SK-N-SH treated with all-trans-retinoic acid at 6 μM for 48 hours (cell line): ENCODE results near the gene CUEDC1.

Source experiments
- ARNTL ChIP-seq: fragments of 450-650 bp; formaldehyde crosslinking; IDR thresholded peaks from 2 replicates; pipeline ENCODE4 v1.5.0; 2020; ENCODE audit warnings: low read depth, mild to moderate bottlenecking, moderate library complexity, borderline replicate concordance
- CSDC2 ChIP-seq: fragments of 250-450 bp; sonication (Bioruptor Pico); IDR thresholded peaks from 2 replicates; pipeline ENCODE4 v1.5.0; 2020; ENCODE audit warnings: mild to moderate bottlenecking, moderate library complexity
- GLIS3 ChIP-seq: fragments of 250-450 bp; sonication (Bioruptor Pico); IDR thresholded peaks from 2 replicates; pipeline ENCODE4 v1.5.0; 2020; ENCODE audit warnings: mild to moderate bottlenecking, moderate library complexity
- TCF4 ChIP-seq: fragments of 250-450 bp; sonication (Bioruptor Pico); IDR thresholded peaks from 2 replicates; pipeline ENCODE4 v1.8.0; 2021; ENCODE audit warnings: mild to moderate bottlenecking, moderate library complexity, borderline replicate concordance
- ZC3H10 ChIP-seq: fragments of 250-450 bp; sonication (Bioruptor Pico); IDR thresholded peaks from 2 replicates; pipeline ENCODE4 v1.5.1; 2021; ENCODE audit warnings: mild to moderate bottlenecking, moderate library complexity
- TF ChIP-seq, protein P1 (sequence below): fragments of 250-450 bp; sonication (Bioruptor Pico); IDR thresholded peaks from 2 replicates; pipeline ENCODE4 v1.5.1; 2020; ENCODE audit warnings: low read depth, mild to moderate bottlenecking, moderate library complexity
- TF ChIP-seq, protein P2 (sequence below): fragments of 250-450 bp; sonication (Bioruptor Pico); IDR thresholded peaks from 2 replicates; pipeline ENCODE4 v1.8.0; 2020; ENCODE audit warnings: mild to moderate bottlenecking, moderate library complexity, borderline replicate concordance

- TF ChIP-seq ARNTL (CRISPR knock-in tag) (no peak), TCF4 (CRISPR knock-in tag) (no peak), GLIS3 (CRISPR knock-in tag) (no peak), CSDC2 (no peak), ZC3H10 (no peak)
- TF ChIP-seq, protein P1, sequence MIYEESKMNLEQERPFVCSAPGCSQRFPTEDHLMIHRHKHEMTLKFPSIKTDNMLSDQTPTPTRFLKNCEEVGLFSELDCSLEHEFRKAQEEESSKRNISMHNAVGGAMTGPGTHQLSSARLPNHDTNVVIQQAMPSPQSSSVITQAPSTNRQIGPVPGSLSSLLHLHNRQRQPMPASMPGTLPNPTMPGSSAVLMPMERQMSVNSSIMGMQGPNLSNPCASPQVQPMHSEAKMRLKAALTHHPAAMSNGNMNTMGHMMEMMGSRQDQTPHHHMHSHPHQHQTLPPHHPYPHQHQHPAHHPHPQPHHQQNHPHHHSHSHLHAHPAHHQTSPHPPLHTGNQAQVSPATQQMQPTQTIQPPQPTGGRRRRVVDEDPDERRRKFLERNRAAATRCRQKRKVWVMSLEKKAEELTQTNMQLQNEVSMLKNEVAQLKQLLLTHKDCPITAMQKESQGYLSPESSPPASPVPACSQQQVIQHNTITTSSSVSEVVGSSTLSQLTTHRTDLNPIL (CRISPR knock-in tag) = no peak
- TF ChIP-seq, protein P2, sequence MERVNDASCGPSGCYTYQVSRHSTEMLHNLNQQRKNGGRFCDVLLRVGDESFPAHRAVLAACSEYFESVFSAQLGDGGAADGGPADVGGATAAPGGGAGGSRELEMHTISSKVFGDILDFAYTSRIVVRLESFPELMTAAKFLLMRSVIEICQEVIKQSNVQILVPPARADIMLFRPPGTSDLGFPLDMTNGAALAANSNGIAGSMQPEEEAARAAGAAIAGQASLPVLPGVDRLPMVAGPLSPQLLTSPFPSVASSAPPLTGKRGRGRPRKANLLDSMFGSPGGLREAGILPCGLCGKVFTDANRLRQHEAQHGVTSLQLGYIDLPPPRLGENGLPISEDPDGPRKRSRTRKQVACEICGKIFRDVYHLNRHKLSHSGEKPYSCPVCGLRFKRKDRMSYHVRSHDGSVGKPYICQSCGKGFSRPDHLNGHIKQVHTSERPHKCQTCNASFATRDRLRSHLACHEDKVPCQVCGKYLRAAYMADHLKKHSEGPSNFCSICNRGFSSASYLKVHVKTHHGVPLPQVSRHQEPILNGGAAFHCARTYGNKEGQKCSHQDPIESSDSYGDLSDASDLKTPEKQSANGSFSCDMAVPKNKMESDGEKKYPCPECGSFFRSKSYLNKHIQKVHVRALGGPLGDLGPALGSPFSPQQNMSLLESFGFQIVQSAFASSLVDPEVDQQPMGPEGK = no peak
Observed at GRCh38 chr17:57856792-57857620, 98.2 kb downstream of the CUEDC1 start.
